Lung (tissue), 12 donors: ENCODE measurements around the gene TMEM259. TPM values are rescaled to one million over a fixed set of nuclear protein-coding genes. Genes with fewer than 3 reads are reported as not detected.

Source experiments
- ATAC-seq: fragments of 200-7000 bp; cut with Tn5 transposase; one replicate; pipeline ENCODE4 v1.9.1; 2020; ENCODE audit warnings: moderate number of reproducible peaks; ENCODE audit not compliant: insufficient read depth, low FRiP score
- DNase-seq, 3 donors: peaks; one replicate each; pipeline ENCODE4 v3.0.0-alpha.2; 2013 to 2017
- H3K27ac ChIP-seq, 2 donors: one replicate each; pipeline ENCODE4 v1.5.1; 2013; ENCODE audit warnings: mild to moderate bottlenecking in 2 of 2, moderate library complexity in 2 of 2, control low read depth in 1 of 2, inconsistent platforms in 1 of 2, low read depth in 1 of 2, low read length in 1 of 2
- H3K27me3 ChIP-seq, 3 donors: one replicate each; pipeline ENCODE4 v1.5.1; 2013; ENCODE audit warnings: low read length in 2 of 3; ENCODE audit not compliant: control insufficient read depth in 3 of 3, insufficient read depth in 3 of 3
- H3K36me3 ChIP-seq, 4 donors: one replicate each; pipeline ENCODE4 v1.5.1; 2013; ENCODE audit warnings: low read length in 4 of 4, mild to moderate bottlenecking in 1 of 4, moderate library complexity in 1 of 4; ENCODE audit not compliant: control insufficient read depth in 4 of 4, insufficient read depth in 4 of 4
- H3K4me1 ChIP-seq, 5 donors: one replicate each; pipeline ENCODE4 v1.5.1; 2013; ENCODE audit warnings: low read length in 5 of 5, mild to moderate bottlenecking in 2 of 5, moderate library complexity in 1 of 5; ENCODE audit not compliant: control insufficient read depth in 5 of 5, insufficient read depth in 5 of 5
- H3K4me3 ChIP-seq: one replicate; pipeline ENCODE4 v1.5.1; 2013; ENCODE audit warnings: mild to moderate bottlenecking, control low read depth, moderate library complexity
- H3K9ac ChIP-seq, 2 donors: one replicate each; pipeline ENCODE4 v1.5.1; 2013; ENCODE audit warnings: low read length in 2 of 2, control low read depth in 1 of 2; ENCODE audit not compliant: insufficient read depth in 1 of 2
- H3K9me3 ChIP-seq, 4 donors: one replicate each; pipeline ENCODE4 v1.5.1; 2013; ENCODE audit warnings: low read length in 3 of 4, mild to moderate bottlenecking in 1 of 4, moderate library complexity in 1 of 4; ENCODE audit not compliant: control insufficient read depth in 4 of 4, insufficient read depth in 3 of 4
- WGBS, 2 donors: extraction: QIAGEN DNeasy Blood & Tissue Kit; methylation state at CpG; one replicate each; pipeline ENCODE4 v1.1.7; 2013; 5-methylcytosine and 5-hydroxymethylcytosine counted together
- polyA plus RNA-seq, 2 donors: library from polyadenylated mRNA; stranded (reverse); fragments of 200-250 nt; gene quantifications; one replicate each; pipeline ENCODE4 v1.2.1, GENCODE V29; 2013
- total RNA-seq, 2 donors: library from RNA; depleted of rRNA in 1 of 2; stranded (reverse); fragments of >200 nt in 1 of 2; gene quantifications; one replicate each; pipeline ENCODE4 v1.2.1, GENCODE V29; 2014 to 2021
- TF ChIP-seq, protein P1 (sequence below): IDR thresholded peaks from 2 replicates; pipeline ENCODE4 v1.5.1; 2012; ENCODE audit warnings: mild to moderate bottlenecking; ENCODE audit errors: control extremely low read depth, extremely low read depth
- donor health status: control.
- donor health status: control.
- donor health status: Bipolar disorder and iron deficiency.
- donor health status: healthy.
- donor health status: DM: yes; HTN: yes; CAD: no.

The TMEM259 gene
- total and polyA plus RNA-seq, 4 donors = 61.1 to 262 (median 195) TPM

- TF ChIP-seq, protein P1, sequence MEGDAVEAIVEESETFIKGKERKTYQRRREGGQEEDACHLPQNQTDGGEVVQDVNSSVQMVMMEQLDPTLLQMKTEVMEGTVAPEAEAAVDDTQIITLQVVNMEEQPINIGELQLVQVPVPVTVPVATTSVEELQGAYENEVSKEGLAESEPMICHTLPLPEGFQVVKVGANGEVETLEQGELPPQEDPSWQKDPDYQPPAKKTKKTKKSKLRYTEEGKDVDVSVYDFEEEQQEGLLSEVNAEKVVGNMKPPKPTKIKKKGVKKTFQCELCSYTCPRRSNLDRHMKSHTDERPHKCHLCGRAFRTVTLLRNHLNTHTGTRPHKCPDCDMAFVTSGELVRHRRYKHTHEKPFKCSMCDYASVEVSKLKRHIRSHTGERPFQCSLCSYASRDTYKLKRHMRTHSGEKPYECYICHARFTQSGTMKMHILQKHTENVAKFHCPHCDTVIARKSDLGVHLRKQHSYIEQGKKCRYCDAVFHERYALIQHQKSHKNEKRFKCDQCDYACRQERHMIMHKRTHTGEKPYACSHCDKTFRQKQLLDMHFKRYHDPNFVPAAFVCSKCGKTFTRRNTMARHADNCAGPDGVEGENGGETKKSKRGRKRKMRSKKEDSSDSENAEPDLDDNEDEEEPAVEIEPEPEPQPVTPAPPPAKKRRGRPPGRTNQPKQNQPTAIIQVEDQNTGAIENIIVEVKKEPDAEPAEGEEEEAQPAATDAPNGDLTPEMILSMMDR = no peak
- Histone ChIP-seq H3K4me1 (peaks cover 0 to 27% (median 0%) of the 10 kb centered on the region in 5 donors), H3K9me3 (peaks cover 0 to 2% (median 0%) of the 10 kb centered on the region in 4 donors), H3K27me3 (no peaks in the 10 kb centered on the region), H3K9ac (no peak overlapping the region), H3K27ac (no peak overlapping the region), H3K4me3 (no peak overlapping the region), H3K36me3 (peaks cover 0 to 36% (median 10%) of the 10 kb centered on the region in 4 donors)
- DNase-seq (no peak), ATAC-seq (no peak)
- WGBS, 2 donors = 82 to 85% methylated on average over 27 of the region's 27 CpGs
These were observed 14.1 kb downstream of the TMEM259 start for GRCh38 chr19:1006711-1007398.

DNA sequence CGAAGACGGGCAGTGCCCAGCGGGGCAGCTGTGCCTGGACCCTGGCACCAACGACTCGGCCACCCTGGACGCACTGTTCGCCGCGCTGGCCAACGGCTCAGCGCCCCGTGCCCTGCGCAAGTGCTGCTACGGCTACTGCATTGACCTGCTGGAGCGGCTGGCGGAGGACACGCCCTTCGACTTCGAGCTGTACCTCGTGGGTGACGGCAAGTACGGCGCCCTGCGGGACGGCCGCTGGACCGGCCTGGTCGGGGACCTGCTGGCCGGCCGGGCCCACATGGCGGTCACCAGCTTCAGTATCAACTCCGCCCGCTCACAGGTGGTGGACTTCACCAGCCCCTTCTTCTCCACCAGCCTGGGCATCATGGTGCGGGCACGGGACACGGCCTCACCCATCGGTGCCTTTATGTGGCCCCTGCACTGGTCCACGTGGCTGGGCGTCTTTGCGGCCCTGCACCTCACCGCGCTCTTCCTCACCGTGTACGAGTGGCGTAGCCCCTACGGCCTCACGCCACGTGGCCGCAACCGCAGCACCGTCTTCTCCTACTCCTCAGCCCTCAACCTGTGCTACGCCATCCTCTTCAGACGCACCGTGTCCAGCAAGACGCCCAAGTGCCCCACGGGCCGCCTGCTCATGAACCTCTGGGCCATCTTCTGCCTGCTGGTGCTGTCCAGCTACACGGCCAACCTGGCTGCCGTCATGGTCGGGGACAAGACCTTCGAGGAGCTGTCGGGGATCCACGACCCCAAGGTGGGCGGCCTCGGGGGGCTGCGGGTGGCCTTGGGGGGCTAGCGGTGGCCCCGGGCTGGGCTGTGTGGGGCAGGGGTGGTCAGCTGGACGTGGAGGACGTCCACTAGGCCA lies 15.9 kb downstream of the TMEM259 start:
- TF ChIP-seq, protein P1 = no peak
- DNase-seq = no peak

DNA sequence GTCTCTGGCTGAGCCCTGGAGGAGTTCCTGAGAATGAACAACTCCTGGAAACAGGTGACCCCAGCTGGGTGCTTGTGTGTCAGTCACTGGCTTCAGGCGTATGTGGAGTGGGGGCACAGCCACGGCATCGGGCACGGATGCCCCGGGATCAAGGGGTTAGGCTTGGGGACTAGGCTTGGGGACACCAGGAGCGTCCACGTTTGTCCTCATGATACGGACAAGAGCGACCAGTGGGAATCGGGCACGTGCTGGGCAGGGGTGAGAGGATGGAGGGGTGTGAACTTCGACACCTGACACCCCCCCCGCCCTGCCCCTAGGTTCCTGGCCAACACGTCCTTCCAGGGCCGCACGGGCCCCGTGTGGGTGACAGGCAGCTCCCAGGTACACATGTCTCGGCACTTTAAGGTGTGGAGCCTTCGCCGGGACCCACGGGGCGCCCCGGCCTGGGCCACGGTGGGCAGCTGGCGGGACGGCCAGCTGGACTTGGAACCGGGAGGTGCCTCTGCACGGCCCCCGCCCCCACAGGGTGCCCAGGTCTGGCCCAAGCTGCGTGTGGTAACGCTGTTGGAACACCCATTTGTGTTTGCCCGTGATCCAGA lies 16.6 kb downstream of the TMEM259 start:
- DNase-seq = no peak
- no peak for ATAC-seq
- 73 to 77% methylated on average over 32 of the region's 32 CpGs for WGBS, 2 donors
- H3K9me3 ChIP-seq = peaks cover 0 to 2% (median 0%) of the 10 kb centered on the region in 4 donors
- no peak overlapping the region for H3K9ac ChIP-seq
- TF ChIP-seq, protein P1 = no peak
- no peak overlapping the region for H3K4me3 ChIP-seq
- peaks cover 0 to 19% (median 0%) of the 10 kb centered on the region in 5 donors for H3K4me1 ChIP-seq
- peaks cover 5 to 12% (median 6%) of the 10 kb centered on the region in 3 donors for H3K27me3 ChIP-seq
- peaks cover 0 to 12% (median 0%) of the 10 kb centered on the region in 4 donors for H3K36me3 ChIP-seq
- H3K27ac ChIP-seq = no peak overlapping the region

More for the DNA sequence above, 15.9 kb downstream of the TMEM259 start:
- H3K4me1 ChIP-seq = peaks cover 0 to 26% (median 0%) of the 10 kb centered on the region in 5 donors
- H3K36me3 ChIP-seq = peaks cover 0 to 18% (median 0%) of the 10 kb centered on the region in 4 donors
- H3K9ac ChIP-seq = no peak overlapping the region
- no peak for ATAC-seq
- no peak overlapping the region for H3K27ac ChIP-seq
- H3K9me3 ChIP-seq = peaks cover 0 to 2% (median 0%) of the 10 kb centered on the region in 4 donors
- peaks cover 3 to 9% (median 5%) of the 10 kb centered on the region in 3 donors for H3K27me3 ChIP-seq
- no peak overlapping the region for H3K4me3 ChIP-seq
- 90 to 91% methylated on average over 61 to 70 of the region's 70 CpGs for WGBS, 2 donors
